GM18502 (cell line): ENCODE measurements around the gene PTBP1.
"Not testable (repeated sequence)": the region's sequence is repeated elsewhere in the genome, so short reads cannot be mapped to it uniquely, and the experiment has no call there.

Experiments used
- ATAC-seq: cut with Tn5 transposase; IDR thresholded peaks from one replicate; pipeline ENCODE4 v1.9.1; 2021; ENCODE audit warnings: mild to moderate bottlenecking; ENCODE audit not compliant: unreplicated experiment, poor library complexity

The PTBP1 gene

DNA sequence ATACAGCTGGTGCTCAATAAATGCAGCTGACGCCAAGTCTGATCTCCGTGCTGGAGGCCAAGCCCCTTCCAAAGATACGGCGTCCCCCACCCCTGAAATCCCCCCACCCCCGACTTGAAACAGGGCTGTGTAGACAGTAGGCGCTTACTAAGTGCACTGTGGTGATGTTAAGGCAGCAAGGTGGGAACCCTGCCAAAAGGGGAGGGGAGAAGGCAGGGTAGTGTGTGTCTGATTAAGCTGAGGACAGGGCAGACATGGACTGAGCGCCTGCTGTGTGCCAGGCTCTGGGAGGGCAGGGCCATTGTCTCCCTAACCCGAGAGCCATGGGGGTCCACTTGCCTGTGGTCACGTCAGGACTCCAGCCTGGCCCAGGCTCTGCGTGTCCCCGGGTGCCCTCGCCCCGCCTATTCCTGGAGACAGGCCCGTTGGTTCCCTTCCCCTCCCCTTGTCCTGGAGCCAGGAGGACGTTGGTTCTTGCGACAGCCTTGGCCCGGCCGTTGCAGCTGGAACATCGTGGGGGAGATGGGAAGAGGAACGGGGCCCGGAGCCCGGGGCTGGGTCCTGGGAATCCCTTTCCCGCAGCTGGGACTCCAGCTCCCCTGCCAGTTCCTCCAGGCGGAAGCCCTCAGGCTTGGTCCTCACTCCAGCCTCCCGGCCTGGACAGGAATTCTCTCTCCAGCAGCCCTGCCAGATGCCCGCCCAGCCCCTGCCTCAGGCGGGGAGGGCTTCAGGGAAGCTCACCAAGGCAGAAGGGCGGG is 53.1 kb downstream of the PTBP1 start:
- no peak for ATAC-seq

DNA sequence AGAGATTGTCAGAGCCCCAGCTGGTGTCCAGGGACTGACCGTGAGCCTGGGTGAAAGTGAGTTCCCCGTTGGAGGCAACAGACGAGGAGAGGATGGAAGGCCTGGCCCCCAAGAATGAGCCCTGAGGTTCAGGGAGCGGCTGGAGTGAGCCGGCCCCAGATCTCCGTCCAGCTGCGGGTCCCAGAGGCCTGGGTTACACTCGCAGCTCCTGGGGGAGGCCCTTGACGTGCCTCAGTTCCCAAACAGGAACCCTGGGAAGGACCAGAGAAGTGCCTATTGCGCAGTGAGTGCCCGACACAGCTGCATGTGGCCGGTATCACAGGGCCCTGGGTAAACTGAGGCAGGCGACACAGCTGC is 53.7 kb downstream of the PTBP1 start:
- no peak for ATAC-seq

DNA sequence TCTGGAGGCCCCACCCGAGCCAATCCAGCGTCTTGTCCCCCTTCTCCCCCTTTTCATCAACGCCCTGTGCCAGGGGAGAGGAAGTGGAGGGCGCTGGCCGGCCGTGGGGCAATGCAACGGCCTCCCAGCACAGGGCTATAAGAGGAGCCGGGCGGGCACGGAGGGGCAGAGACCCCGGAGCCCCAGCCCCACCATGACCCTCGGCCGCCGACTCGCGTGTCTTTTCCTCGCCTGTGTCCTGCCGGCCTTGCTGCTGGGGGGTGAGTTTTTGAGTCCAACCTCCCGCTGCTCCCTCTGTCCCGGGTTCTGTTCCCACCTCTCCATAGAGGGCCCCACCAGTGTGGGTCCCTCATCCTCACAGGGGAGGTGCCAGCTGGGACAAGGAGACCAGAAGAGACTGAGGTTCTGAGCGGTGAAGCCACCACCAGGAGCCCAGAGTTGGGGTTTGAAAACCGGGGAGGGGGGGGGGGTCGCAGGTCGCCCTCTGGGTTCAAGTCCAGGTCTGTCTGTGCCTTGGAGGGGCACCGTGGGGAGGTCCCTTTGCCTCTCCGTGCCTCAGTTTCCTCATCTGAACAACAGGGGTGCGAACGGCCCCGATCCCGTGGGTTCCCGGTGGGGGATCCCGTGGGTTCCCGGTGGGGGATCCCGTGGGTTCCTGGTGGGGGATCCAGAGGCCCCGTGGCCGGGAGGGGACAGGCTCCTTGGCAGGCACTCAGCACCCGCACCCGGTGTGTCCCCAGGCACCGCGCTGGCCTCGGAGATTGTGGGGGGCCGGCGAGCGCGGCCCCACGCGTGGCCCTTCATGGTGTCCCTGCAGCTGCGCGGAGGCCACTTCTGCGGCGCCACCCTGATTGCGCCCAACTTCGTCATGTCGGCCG is 55.1 kb downstream of the PTBP1 start, which contains the start of gene ELANE:
ELANE (plus strand) TSS at position 168 of the 878 bp plus-strand sequence; CDS start at position 194, 26 bp downstream.
- ATAC-seq = no peak

DNA sequence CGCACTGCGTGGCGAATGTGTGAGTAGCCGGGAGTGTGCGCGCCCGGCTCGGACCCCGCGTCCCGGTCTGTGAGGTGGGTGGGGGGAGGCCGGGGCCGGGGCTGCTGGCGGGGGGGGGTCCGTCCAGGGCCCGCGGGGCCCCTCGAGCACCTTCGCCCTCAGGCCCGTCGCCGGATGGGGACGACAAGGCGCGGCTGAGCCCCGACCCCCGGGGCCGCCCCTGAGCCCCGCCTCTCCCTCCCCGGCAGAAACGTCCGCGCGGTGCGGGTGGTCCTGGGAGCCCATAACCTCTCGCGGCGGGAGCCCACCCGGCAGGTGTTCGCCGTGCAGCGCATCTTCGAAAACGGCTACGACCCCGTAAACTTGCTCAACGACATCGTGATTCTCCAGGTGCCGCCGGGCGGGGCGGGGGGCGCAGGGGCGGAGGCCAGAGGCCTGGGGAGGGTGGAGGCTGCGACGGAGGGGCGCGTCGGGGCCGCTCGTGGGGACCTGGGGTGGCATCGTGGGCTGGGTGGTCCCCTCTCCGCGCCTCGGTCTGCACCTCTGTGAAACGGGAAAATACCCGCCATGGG is 55.8 kb downstream of the PTBP1 start:
- ATAC-seq = no peak

DNA sequence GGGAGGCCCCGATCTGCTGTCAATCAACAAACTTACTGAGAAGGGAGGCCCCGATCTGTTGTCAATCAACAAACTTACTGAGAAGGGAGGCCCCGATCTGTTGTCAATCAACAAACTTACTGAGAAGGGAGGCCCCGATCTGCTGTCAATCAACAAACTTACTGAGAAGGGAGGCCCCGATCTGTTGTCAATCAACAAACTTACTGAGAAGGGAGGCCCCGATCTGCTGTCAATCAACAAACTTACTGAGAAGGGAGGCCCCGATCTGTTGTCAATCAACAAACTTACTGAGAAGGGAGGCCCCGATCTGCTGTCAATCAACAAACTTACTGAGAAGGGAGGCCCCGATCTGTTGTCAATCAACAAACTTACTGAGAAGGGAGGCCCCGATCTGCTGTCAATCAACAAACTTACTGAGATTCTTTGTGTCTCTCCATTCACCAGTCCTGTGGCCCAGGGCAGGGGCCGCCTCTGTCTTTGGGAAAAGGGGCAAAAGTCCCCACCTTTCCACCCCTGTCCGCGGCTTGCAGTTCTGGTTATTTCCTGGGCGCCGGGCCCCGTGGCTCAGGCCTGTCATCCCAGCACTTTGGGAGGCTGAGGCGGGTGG is 56.5 kb downstream of the PTBP1 start:
- ATAC-seq = not testable (repeated sequence)

DNA sequence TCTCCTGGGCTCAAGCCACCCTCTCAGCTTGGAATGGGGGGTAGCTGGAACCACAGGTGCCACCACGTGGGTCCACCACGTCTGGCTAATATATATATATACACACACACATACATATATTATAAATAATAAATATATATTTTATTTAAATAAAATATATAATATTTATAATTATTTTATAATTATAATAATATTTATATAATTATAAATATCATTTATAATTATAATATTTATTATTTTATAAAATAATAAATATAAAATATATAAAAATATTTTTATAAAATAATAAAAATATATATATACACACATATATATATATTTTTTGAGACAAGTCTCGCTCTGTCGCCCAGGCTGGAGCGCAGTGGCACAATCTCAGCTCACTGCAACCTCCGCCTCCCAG is 57.3 kb downstream of the PTBP1 start:
- ATAC-seq = no peak

DNA sequence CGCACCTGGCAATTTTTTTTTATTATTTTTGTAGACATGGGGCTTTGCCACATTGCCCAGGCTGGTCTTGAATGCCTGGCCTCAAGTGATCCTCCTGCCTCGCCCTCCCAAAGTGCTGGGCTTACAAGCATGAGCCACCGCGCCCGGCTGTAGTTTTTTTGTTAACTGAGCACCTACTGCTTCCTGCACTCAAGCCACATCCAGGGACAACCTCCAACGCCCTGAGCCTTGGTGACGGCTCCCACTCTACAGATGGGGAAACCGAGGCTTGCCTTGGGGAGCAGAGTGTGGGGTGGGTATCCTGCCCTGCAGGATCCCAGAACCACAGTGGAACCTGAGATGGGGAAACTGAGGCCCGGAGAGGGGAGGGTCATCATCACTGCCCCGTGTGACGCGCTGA is 57.9 kb downstream of the PTBP1 start:
- no peak for ATAC-seq

DNA sequence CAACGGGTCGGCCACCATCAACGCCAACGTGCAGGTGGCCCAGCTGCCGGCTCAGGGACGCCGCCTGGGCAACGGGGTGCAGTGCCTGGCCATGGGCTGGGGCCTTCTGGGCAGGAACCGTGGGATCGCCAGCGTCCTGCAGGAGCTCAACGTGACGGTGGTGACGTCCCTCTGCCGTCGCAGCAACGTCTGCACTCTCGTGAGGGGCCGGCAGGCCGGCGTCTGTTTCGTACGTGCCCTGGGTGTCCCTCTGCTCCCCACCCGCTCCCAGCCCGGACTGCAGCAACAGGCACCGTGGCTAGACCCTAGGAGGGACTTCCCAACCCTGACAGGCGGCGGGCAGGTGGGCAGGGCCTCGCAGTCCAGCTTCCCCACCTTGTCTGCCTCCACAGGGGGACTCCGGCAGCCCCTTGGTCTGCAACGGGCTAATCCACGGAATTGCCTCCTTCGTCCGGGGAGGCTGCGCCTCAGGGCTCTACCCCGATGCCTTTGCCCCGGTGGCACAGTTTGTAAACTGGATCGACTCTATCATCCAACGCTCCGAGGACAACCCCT is 58.4 kb downstream of the PTBP1 start:
- no peak for ATAC-seq

DNA sequence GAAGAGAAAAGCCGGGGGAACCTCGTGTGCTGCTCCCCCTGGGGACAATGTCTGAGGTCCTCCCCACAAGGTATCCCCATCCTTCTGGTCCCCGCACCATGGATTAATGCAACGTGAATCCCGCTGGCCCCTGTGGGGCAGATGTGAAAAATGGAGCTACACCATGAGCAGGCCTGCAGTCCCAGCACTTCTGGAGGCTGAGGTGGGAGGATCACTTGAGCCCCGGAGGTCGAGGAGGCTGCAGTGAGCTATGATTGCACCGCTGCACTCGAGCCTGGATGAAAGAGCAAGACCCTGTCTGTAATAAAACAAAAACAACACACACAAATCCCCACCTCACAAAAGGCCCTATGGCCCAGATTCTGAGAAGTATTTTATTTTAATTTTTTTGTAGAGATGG is 61.0 kb downstream of the PTBP1 start:
- ATAC-seq = no peak

DNA sequence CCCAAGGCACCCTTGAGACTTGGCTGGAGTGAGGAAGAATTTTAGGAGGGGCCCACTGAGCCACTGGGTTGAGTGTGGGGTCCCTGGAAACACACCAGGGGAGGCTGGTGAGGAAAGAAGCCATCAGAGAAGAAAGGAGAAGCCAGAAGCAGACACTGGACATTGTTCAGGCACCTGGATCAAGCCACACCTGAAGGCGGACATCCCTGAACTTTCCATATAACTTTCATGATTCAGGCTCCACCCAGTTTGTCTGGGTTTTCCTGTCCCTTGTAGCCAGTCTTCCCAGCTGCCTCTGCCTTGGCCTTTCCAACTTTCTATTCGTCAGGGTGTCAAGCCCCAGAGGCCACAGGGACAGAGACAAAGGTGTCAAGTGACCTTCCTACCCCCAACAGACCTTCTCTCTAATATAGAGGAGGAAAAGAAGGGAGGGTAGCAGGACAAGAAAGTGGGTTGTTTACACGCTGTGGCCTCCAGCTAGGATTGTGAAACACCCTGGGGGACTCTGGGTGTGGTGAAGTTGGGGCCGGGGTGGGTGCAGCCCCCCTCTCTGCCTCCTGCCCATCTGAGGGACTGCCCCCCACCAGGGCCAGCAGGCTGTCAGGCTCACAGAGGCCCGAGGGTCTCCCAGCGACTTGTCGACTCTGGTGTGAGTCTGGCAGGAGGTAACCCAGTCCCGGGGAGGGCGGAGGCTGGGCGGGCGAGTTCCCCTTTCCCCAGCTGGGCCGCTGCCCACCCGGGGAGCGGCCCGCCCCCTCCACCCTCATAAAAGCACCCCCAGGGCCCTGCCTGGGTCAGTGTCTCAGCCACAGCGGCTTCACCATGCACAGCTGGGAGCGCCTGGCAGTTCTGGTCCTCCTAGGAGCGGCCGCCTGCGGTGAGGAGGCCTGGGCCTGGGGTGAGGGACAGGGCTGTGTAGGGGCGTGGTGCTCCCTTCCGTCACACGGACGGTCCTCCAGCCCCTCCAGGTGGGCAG is 61.9 kb downstream of the PTBP1 start, which contains the start of gene CFD:
CFD (plus strand) TSS at position 797 of the 976 bp plus-strand sequence; CDS start at position 823, 26 bp downstream.
- ATAC-seq = no peak

DNA sequence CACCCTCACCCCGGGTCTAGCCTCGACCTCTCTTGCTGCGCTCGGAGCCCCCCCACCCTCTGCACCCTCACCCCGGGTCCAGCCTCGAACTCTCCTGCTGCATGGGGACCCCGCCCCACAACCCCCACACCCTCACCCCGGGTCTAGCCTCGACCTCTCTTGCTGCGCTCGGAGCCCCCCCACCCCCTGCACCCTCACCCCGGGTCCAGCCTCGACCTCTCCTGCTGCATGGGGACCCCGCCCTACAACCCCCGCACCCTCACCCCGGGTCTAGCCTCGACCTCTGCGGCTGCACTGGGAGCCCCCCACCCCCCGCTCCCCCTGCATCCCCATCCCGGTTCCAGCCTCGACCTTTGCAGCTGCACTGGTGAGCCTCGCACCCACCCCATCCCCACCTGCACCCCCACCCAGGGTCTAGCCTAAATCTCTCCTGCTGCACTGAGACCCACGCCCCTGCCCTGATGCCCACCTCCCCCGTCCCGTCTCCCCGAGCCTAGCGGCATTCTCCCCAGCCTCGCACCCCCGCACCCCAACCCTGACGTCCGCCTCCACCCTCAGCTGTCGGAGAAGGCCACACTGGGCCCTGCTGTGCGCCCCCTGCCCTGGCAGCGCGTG is 64.0 kb downstream of the PTBP1 start:
- no peak for ATAC-seq
